Common myeloid progenitor, CD34-positive (primary cell): Measurements from ENCODE around the gene ELAVL3.

ENCODE experiments used
- CTCF ChIA-PET: fragments of 350-600 bp; sonication (Branson Sonifier 250); formaldehyde crosslinking; loops from one replicate; lab custom pipeline; 2021; ENCODE audit warnings: antibody characterized with exemption; lab: Charles Lee
- POLR2A ChIA-PET: fragments of 350-600 bp; sonication (Branson Sonifier 250); formaldehyde crosslinking; loops from one replicate; lab custom pipeline; 2021; ENCODE audit warnings: antibody characterized with exemption; lab: Charles Lee
- DNase-seq, 3 donors: peaks; one replicate each; pipeline versions ENCODE4 v3.0.0 to v3.0.0-alpha.2; 2013
- H3K27ac ChIP-seq, 2 experiments: 1 replicate in 1 of 2; 2 replicates in 1 of 2; pipeline ENCODE4 v1.7.0; 2013; ENCODE audit warnings: inconsistent platforms in 2 of 2, low read length in 2 of 2, mild to moderate bottlenecking in 2 of 2, low read depth in 1 of 2, moderate library complexity in 1 of 2; ENCODE audit not compliant: severe bottlenecking in 2 of 2, insufficient read depth in 1 of 2, poor library complexity in 1 of 2
- H3K27me3 ChIP-seq, 5 experiments: replicated peaks in 2 of 5; 1 replicate in 3 of 5; 2 replicates in 2 of 5; pipeline versions ENCODE4 v1.6.1 to v1.7.0; 2013; ENCODE audit warnings: low read length in 4 of 5, mild to moderate bottlenecking in 2 of 5, moderate library complexity in 2 of 5, inconsistent platforms in 1 of 5; ENCODE audit not compliant: insufficient read depth in 5 of 5, control insufficient read depth in 4 of 5
- H3K36me3 ChIP-seq, 4 experiments: 1 replicate in 2 of 4; 2 replicates in 2 of 4; pipeline versions ENCODE4 v1.6.1 to v1.7.0; 2013; ENCODE audit warnings: low read length in 3 of 4, control low read depth in 1 of 4, mild to moderate bottlenecking in 1 of 4; ENCODE audit not compliant: control insufficient read depth in 4 of 4, insufficient read depth in 4 of 4
- H3K4me1 ChIP-seq, 4 experiments: 1 replicate in 3 of 4; 2 replicates in 1 of 4; pipeline versions ENCODE4 v1.6.1 to v1.7.1; 2013; ENCODE audit warnings: low read length in 3 of 4, mild to moderate bottlenecking in 3 of 4, control low read depth in 1 of 4, inconsistent platforms in 1 of 4, moderate library complexity in 1 of 4; ENCODE audit not compliant: control insufficient read depth in 4 of 4, insufficient read depth in 4 of 4; ENCODE audit errors: control extremely low read depth in 1 of 4
- H3K4me3 ChIP-seq, 7 experiments: 1 replicate in 4 of 7; 2 replicates in 3 of 7; pipeline versions ENCODE4 v1.5.1 to v1.7.0; 2013; ENCODE audit warnings: mild to moderate bottlenecking in 7 of 7, low read length in 6 of 7, moderate library complexity in 6 of 7, inconsistent platforms in 2 of 7, low read depth in 2 of 7, control low read depth in 1 of 7; ENCODE audit not compliant: insufficient read depth in 4 of 7, control insufficient read depth in 1 of 7; ENCODE audit errors: extremely low read depth in 1 of 7
- H3K9me3 ChIP-seq, 5 experiments: 1 replicate in 4 of 5; 2 replicates in 1 of 5; pipeline versions ENCODE4 v1.6.1 to v1.7.1; 2013; ENCODE audit warnings: low read length in 4 of 5, mild to moderate bottlenecking in 2 of 5, inconsistent platforms in 1 of 5, low read depth in 1 of 5, moderate library complexity in 1 of 5; ENCODE audit not compliant: control insufficient read depth in 4 of 5, insufficient read depth in 2 of 5; ENCODE audit errors: control extremely low read depth in 1 of 5
- WGBS: methylation state at CpG from one replicate; pipeline ENCODE4 v1.1.5; 2013; ENCODE audit not compliant: insufficient coverage; 5-methylcytosine and 5-hydroxymethylcytosine counted together

ELAVL3 gene

DNA sequence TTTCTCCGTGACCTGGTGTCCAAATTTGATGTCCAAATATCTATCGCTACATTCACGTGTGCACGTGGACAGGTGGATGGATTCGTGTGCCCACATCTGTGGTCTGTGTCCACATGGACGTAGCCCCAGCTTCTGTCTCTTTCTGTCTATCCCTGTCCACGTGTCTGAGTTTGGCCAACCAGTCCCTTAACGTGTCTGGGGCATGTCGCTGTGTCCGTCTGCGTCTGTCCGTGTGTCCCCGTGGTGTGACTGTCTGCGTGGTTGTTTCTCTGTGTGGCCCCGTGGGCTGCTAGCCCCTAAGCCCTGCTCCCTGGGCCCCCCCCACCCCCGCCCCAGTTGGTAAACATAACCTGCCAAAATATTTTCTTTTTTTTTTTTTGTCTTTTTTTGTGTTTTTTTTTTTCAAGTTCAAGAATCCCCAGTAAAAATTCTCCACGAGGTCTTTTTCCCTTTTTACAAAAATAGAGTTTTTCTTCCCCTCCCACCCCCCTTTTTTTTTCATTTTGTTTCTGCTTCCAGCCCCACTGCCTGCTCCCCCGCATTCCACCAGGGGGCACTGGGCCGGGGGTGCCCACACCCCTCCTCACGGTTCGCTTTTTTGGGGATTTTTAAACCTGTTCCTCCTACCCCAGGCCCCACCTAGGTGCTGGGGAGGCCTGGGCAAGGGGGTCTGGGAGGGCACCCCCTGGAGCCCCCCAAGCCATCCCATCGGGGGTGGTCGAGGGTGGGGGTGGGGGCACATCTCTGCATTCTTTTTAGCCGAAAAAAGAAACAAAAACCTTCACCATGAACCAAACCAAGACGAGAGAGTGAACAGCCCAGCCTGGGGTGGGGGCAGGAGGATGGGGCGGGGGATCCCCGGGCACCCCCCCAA is 27.1 kb downstream of the ELAVL3 start:
- CTCF ChIA-PET = interaction anchor here (0.8 to 2.7 kb wide), 5 partner anchors 10 to 167 kb away, joined by 4 to 11 read pairs (median 6); no protein-coding TSS in a partner anchor
- no peak overlapping the region for H3K27ac ChIP-seq

DNA sequence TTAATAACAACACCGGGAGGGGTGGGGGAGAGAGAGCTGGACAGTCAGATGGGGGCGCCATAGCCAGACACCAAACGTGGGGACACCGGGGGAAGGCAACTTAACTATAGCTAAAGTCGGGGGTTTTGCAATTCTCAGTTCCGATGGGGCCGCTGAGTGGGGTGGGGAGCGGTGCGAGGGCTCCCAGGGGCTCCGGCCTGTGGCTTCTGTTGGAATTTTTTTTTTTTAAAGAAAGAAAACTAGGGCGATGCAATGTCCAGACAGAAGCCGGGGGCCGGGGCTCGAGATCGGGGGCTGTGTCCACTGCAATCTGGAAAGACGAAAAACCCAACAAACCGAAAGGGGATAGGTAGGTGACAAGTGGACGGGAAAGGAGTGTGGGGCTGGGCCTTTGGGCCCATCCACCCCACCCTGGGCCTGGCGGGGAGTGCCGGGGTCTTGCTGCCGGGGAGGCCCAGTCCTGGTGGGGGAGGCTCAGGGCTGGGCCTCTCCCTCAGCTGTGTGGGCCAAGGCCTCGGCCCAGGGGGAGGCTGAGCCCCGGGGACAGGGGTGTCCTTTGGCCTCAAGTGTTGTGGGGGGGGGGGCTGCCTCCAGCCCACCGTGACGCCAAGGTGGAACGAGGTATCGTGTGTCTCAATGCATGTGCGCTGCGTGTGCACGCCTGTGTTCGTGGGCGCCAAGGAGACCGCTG is 28.1 kb downstream of the ELAVL3 start:
- 90% methylated on average over 27 of the region's 33 CpGs for WGBS
- no peak overlapping the region for H3K27ac ChIP-seq
- CTCF ChIA-PET = interaction anchor here (0.8 to 1.8 kb wide), 5 partner anchors 9 to 166 kb away, joined by 3 to 7 read pairs (median 4); no protein-coding TSS in a partner anchor

More for the DNA sequence above, 27.1 kb downstream of the ELAVL3 start:
- peaks cover 2 to 14% (median 7%) of the 10 kb centered on the region in 4 experiments for H3K36me3 ChIP-seq
- POLR2A ChIA-PET = no interaction called here
- H3K9me3 ChIP-seq = no peaks in the 10 kb centered on the region
- no peak overlapping the region for H3K4me3 ChIP-seq
- peak; percentile 38 to 60 (median 59) for DNase-seq
- 71% methylated on average over 16 of the region's 27 CpGs for WGBS
- peaks cover 0 to 2% (median 0%) of the 10 kb centered on the region in 5 experiments for H3K27me3 ChIP-seq
- H3K4me1 ChIP-seq = peaks cover 0 to 3% (median 2%) of the 10 kb centered on the region in 4 experiments

DNA sequence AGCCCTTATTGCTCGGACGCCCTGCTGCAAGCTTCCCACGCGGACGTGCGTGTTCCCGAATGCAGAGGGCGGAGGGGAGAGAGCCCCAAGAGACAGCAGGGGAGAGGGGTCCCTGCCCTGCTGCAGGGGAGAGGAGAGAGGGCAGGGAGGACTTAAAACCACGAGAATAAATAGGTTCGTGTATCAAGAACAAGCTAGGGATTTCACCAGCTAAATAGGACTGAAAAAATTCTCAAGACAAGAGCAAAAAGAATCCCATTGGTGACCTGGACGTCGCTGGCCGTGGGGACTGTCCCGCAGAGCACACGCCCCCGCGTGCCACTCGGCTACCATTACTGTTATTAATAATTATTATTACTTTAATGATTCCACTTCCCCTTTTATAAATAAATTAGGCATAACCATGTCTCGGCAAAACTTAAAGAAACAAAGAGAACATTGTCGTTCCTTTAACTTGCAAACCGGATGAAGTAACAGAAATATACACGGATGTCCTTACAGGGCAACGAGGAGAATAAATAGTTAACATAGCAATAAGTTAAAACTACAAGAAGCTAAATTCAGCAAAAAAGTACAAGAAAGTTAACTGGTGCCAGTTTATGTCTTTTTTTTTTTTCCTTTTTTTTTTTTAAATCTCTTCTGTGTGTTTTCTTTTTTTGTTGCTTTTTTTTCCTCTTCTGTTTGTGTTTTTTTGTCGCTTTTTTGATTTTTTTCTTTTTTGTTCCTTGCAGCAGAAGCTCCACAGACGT is 28.8 kb downstream of the ELAVL3 start:
- Histone ChIP-seq H3K4me1 (peaks cover 0 to 3% (median 2%) of the 10 kb centered on the region in 4 experiments), H3K9me3 (no peaks in the 10 kb centered on the region), H3K27me3 (peaks cover 0 to 2% (median 0%) of the 10 kb centered on the region in 5 experiments), H3K36me3 (peaks cover 2 to 29% (median 15%) of the 10 kb centered on the region in 4 experiments), H3K4me3 (no peak overlapping the region), H3K27ac (no peak overlapping the region)
- ChIA-PET POLR2A (interaction anchor here (0.7 kb wide), 1 partner anchor 1558 kb away, joined by 7 read pairs; no protein-coding TSS in a partner anchor), CTCF (interaction anchor here (0.8 to 1.8 kb wide), 5 partner anchors 8 to 77 kb away, joined by 3 to 7 read pairs (median 3); no protein-coding TSS in a partner anchor)
- DNase-seq = no peak
- WGBS = 59% methylated on average over 12 of the region's 25 CpGs

More for the DNA sequence above, 28.1 kb downstream of the ELAVL3 start:
- Histone ChIP-seq H3K4me3 (no peak overlapping the region), H3K9me3 (no peaks in the 10 kb centered on the region), H3K27me3 (peaks cover 0 to 2% (median 0%) of the 10 kb centered on the region in 5 experiments), H3K36me3 (peaks cover 2 to 23% (median 11%) of the 10 kb centered on the region in 4 experiments), H3K4me1 (peaks cover 0 to 3% (median 2%) of the 10 kb centered on the region in 4 experiments)
- POLR2A ChIA-PET = interaction anchor here (0.7 kb wide), 1 partner anchor 1559 kb away, joined by 7 read pairs; no protein-coding TSS in a partner anchor
- DNase-seq = no peak

DNA sequence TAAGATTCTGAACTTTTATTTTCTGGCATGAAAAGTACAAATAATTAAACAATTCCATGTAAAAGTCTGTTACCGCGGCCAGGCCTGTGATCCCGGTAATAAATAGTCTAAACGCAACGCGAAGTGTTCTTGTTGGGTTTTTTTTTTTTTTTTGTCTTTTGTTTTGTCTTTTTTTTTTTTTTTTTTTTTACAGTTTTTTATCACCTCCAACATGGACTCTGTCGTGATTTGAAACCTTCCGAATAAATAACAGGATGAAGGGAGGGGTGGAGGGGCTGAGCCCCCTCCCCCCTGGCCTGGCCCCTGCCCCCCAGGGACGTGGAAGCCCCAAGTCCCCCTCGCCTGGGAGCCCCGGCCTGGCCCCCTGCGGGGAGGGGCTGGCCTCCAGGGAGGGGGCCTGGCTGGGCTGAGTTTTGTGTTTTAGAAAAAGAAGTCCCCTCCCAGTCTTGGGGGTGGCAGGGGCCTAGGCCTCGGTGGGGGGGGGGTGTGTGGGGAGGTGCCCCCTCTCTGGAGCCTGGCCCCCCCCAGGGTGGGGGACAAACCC is 29.4 kb downstream of the ELAVL3 start:
- DNase-seq = no peak
- no CpG with 5 or more reads among the region's 13 CpGs for WGBS
- ChIA-PET POLR2A (no interaction called here), CTCF (interaction anchor here (1.0 to 1.5 kb wide), 2 partner anchors 8 to 71 kb away, joined by 3 read pairs; no protein-coding TSS in a partner anchor)
- no peak overlapping the region for H3K4me3 ChIP-seq
- peaks cover 0 to 2% (median 0%) of the 10 kb centered on the region in 5 experiments for H3K27me3 ChIP-seq
- no peak overlapping the region for H3K27ac ChIP-seq
- no peaks in the 10 kb centered on the region for H3K9me3 ChIP-seq
- H3K36me3 ChIP-seq = peaks cover 2 to 35% (median 18%) of the 10 kb centered on the region in 4 experiments
- peaks cover 0 to 3% (median 2%) of the 10 kb centered on the region in 4 experiments for H3K4me1 ChIP-seq

DNA sequence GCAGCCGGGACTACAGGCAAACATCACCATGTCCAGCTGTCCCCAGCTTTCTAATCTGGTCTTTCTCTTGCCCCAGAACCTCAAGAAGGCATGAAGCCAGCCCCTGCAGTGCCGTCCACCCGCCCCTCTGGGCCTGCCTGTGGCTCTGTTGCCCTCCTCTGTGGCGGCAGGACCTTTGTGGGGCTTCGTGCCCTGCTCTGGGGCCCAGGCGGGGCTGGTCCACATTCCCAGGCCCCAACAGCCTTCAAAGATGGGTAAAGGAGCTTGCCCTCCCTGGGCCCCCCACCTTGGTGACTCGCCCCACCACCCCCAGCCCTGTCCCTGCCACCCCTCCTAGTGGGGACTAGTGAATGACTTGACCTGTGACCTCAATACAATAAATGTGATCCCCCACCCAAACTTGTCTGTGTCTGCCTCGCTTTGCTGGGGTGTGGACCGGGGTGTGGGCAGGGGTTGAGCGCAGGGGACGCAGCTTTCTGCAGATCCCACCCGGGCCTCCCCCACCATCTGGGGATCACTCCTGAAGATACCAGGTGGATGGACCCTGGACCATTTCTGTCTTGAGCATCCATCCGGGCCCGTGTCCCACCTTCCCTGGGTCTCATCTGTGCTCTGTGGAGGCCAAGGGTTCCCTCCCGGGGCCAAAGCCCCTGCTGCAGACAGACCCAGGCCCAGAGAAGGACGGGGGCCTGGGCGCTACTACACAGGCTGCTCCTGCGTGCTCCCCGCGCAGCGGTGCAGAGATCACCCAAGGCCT is 30.1 kb downstream of the ELAVL3 start:
- 95% methylated on average over 11 of the region's 21 CpGs for WGBS
- H3K27ac ChIP-seq = no peak overlapping the region
- no peak overlapping the region for H3K4me3 ChIP-seq
- POLR2A ChIA-PET = no interaction called here
- CTCF ChIA-PET = interaction anchor here (1.5 kb wide), 1 partner anchor 9 kb away, joined by 3 read pairs; no protein-coding TSS in a partner anchor
- peaks cover 0 to 3% (median 2%) of the 10 kb centered on the region in 4 experiments for H3K4me1 ChIP-seq
- H3K27me3 ChIP-seq = peaks cover 0 to 2% (median 0%) of the 10 kb centered on the region in 5 experiments
- peaks cover 4 to 42% (median 22%) of the 10 kb centered on the region in 4 experiments for H3K36me3 ChIP-seq
- DNase-seq = no peak
- H3K9me3 ChIP-seq = no peaks in the 10 kb centered on the region
